ENCODE measurements around the gene ARIH2. TPM values are rescaled to one million over a fixed set of nuclear protein-coding genes. Genes with fewer than 3 reads are reported as not detected.

Gene ARIH2
- total RNA-seq, 1 experiment from 2014 or later: 76.8 TPM

DNA sequence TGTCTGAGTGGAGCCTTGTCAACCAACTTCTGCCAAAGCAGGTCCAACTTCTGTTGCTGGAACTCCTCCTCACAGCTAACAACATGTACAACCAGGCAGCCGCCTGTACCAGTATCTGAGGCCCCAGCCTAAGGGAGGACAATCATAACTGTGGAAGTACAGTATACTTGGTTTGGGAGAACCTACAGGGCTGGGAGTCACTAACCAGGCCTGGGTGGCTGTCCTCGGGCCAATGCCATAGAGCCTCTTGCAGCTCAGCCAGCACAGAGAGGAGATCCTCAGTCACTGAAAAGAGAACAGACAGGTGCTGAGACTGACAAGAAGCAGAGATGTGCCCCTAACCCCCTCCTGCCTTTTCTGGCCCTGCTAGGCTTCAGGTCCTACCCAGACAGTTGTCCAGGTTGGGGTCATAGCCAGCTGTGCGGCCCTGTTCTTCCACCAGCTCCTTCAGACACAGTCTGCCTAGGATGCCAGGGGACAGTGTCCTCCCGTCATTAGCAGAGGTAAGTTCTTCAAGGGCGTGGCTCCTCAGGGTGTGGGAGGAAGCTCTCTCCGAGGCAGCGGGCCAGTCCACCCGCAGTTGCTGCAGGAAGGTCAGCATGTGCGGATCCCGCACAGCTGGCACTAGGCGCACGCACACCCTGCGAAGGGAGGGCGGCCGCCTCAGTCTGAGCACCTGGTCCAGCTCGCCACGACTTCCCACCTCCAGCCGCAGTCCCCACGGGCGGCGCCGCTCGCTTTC, 98.8 kb downstream of the ARIH2 start:
- DNase-seq (ENCODE audit: low spot score): no peak
- ChIA-PET CTCF (no interaction called here), POLR2A (ENCODE audit: low non-redundant PET) (no interaction called here)
- Histone ChIP-seq H3K27ac (ENCODE audit: low read depth, low read length, poor library complexity, severe bottlenecking) (peak overlapping the region; percentile 59), H3K27me3 (replicated peaks; ENCODE audit: insufficient read depth, low read depth, low read length, poor library complexity) (no peaks in the 10 kb centered on the region), H3K4me3 (ENCODE audit: low read depth, low read length, poor library complexity, severe bottlenecking) (peak overlapping the region; percentile 72), H3K36me3 (ENCODE audit: insufficient read depth, low read length, poor library complexity, severe bottlenecking) (peaks cover 16% of the 10 kb centered on the region), H3K9me3 (ENCODE audit: low read depth, low read length, poor library complexity, severe bottlenecking) (no peaks in the 10 kb centered on the region), H3K4me1 (ENCODE audit: insufficient read depth, low read length, poor library complexity, severe bottlenecking) (no peaks in the 10 kb centered on the region)
- TF ChIP-seq, protein P1, sequence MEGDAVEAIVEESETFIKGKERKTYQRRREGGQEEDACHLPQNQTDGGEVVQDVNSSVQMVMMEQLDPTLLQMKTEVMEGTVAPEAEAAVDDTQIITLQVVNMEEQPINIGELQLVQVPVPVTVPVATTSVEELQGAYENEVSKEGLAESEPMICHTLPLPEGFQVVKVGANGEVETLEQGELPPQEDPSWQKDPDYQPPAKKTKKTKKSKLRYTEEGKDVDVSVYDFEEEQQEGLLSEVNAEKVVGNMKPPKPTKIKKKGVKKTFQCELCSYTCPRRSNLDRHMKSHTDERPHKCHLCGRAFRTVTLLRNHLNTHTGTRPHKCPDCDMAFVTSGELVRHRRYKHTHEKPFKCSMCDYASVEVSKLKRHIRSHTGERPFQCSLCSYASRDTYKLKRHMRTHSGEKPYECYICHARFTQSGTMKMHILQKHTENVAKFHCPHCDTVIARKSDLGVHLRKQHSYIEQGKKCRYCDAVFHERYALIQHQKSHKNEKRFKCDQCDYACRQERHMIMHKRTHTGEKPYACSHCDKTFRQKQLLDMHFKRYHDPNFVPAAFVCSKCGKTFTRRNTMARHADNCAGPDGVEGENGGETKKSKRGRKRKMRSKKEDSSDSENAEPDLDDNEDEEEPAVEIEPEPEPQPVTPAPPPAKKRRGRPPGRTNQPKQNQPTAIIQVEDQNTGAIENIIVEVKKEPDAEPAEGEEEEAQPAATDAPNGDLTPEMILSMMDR (conservative IDR thresholded peaks at IDR 0.05; ENCODE audit: low read depth, low read length): no peak
- no peak for TF ChIP-seq EZH2 (IDR thresholded peaks at IDR 0.05; ENCODE audit: borderline replicate concordance, low read depth, low read length, poor library complexity, severe bottlenecking)
- BruUV-seq (replicated peaks): no TSS peak
- intact Hi-C loops (cut with micrococcal nuclease; ENCODE audit: unreplicated experiment): no loop called here

DNA sequence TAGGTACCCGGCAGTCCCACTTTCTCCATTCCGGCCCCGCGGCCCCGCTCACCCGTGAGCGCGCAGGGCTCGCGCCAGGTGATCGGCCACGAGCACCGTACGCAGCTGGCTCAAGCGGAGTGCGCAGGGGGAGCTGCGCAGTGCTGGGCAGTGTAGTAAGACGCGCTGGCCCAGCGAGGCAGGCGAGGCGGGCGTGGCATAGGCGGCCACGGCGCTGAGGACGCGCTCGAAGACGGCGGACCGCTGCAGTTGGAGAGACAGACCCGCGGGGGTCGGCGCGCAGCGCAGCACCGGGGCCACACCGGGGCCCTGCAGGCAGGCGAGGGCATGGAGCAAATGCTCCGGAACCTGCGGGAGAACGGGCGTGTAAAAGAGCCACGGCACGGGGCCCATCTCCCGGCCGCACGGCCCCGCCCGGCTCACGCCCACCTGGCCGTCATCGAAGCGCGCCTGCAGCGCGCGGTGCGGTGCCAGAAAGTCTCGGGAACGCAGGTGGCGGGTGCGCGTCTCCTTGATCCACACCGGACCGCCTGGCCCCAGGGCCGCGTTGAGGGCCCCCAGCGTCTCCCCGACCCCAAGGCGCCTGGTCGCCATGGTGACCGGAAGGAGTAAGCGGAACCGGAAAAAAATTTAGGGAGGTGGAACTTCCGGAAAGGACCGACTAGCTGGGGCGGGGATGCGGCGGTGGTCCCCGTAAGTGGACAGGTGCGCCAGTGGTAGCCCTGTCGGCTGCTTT, 99.5 kb downstream of the ARIH2 start, which contains the start of gene DALRD3:
TSS of gene DALRD3 (minus strand) at position 610 of the 736 bp plus-strand sequence. CDS start at position 594, 16 bp downstream.
- no peaks in the 10 kb centered on the region for H3K4me1 ChIP-seq (ENCODE audit: insufficient read depth, low read length, poor library complexity, severe bottlenecking)
- ChIA-PET POLR2A (ENCODE audit: low non-redundant PET) (no interaction called here), CTCF (no interaction called here)
- DNase-seq (ENCODE audit: low spot score): peak; percentile 54
- H3K9me3 ChIP-seq (ENCODE audit: low read depth, low read length, poor library complexity, severe bottlenecking): no peaks in the 10 kb centered on the region
- TF ChIP-seq, protein P1 (conservative IDR thresholded peaks at IDR 0.05; ENCODE audit: low read depth, low read length): no peak
- TF ChIP-seq EZH2 (IDR thresholded peaks at IDR 0.05; ENCODE audit: borderline replicate concordance, low read depth, low read length, poor library complexity, severe bottlenecking): no peak
- no peaks in the 10 kb centered on the region for H3K27me3 ChIP-seq (replicated peaks; ENCODE audit: insufficient read depth, low read depth, low read length, poor library complexity)
- intact Hi-C loops (cut with micrococcal nuclease; ENCODE audit: unreplicated experiment): no loop called here
- peak within 1 kb of the TSS; percentile 72 for H3K4me3 ChIP-seq (ENCODE audit: low read depth, low read length, poor library complexity, severe bottlenecking)
- H3K36me3 ChIP-seq (ENCODE audit: insufficient read depth, low read length, poor library complexity, severe bottlenecking): peaks cover 16% of the 10 kb centered on the region
- peak within 1 kb of the TSS; percentile 59 for H3K27ac ChIP-seq (ENCODE audit: low read depth, low read length, poor library complexity, severe bottlenecking)
- BruUV-seq (replicated peaks): no TSS peak

DNA sequence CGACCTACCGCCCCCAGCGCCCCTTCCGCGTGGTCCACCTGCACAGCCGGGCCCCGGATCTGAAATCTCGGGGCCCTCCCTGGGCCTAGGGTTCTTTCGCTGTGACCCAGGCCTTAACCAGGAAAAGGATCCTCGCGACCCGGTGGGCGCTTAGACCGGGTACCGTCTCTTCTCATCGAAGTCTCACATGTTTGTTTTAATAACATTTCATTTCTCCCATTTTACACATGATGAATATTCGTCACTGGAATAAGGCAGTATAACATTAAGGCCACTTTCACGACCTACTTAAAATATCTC, 100.0 kb downstream of the ARIH2 start:
- ChIA-PET POLR2A (ENCODE audit: low non-redundant PET) (no interaction called here), CTCF (no interaction called here)
- Histone ChIP-seq H3K27me3 (replicated peaks; ENCODE audit: insufficient read depth, low read depth, low read length, poor library complexity) (no peaks in the 10 kb centered on the region), H3K36me3 (ENCODE audit: insufficient read depth, low read length, poor library complexity, severe bottlenecking) (peaks cover 16% of the 10 kb centered on the region), H3K4me3 (ENCODE audit: low read depth, low read length, poor library complexity, severe bottlenecking) (peak overlapping the region; percentile 72), H3K4me1 (ENCODE audit: insufficient read depth, low read length, poor library complexity, severe bottlenecking) (no peaks in the 10 kb centered on the region), H3K9me3 (ENCODE audit: low read depth, low read length, poor library complexity, severe bottlenecking) (no peaks in the 10 kb centered on the region), H3K27ac (ENCODE audit: low read depth, low read length, poor library complexity, severe bottlenecking) (peak overlapping the region; percentile 59)
- DNase-seq (ENCODE audit: low spot score): no peak
- no peak for TF ChIP-seq EZH2 (IDR thresholded peaks at IDR 0.05; ENCODE audit: borderline replicate concordance, low read depth, low read length, poor library complexity, severe bottlenecking)
- TF ChIP-seq, protein P1 (conservative IDR thresholded peaks at IDR 0.05; ENCODE audit: low read depth, low read length): no peak
- intact Hi-C loops (cut with micrococcal nuclease; ENCODE audit: unreplicated experiment): no loop called here
- BruUV-seq (replicated peaks): no TSS peak
